Measurements from ENCODE around the gene WBP4. TPM values are rescaled to one million over a fixed set of nuclear protein-coding genes. Genes with fewer than 3 reads are reported as not detected.

WBP4 gene
- total RNA-seq, 2 donors from 2014 or later, result 7.1 to 7.5 TPM

- peak; percentile 10 to 28 for DNase-seq
Measured at GRCh38 chr13:41131660-41132511, 70.6 kb downstream of the WBP4 start.

GRCh38 chr13:41132512-41133152 lies 71.3 kb downstream of the WBP4 start, which contains the start of gene KBTBD6:
Gene KBTBD6 (minus strand): TSS chr13:41132802. CDS start chr13:41132511, 291 bp downstream.
- DNase-seq (peak; percentile 94 to 96), ATAC-seq (peak; percentile 100)
- intact Hi-C loops (cut with DNase I, micrococcal nuclease), result loop anchor here in 1 of 2 donors (2.0 kb wide), 1 partner anchor 62 kb away; the partner anchor contains the start of gene KBTBD7

More at GRCh38 chr13:41131660-41132511, 70.6 kb downstream of the WBP4 start:
- ATAC-seq, result peak; percentile 27
- intact Hi-C loops (cut with DNase I, micrococcal nuclease), result loop anchor here in 1 of 2 donors (2.0 kb wide), 1 partner anchor 63 kb away; the partner anchor contains the start of gene KBTBD7

Small RNA genes within 50 kb of the gene (microRNA-seq; reads per million reads assigned to microRNA genes)
- gene MIR3168, result 0 reads per million in 2 donors

Other genes starting within 250 kb of the WBP4 start
- 100 to 1,000 TPM in 1 of 2 donors, 10 to 100 TPM in 1; 93.5 to 104 TPM for gene ELF1, start 42.2 kb upstream of the WBP4 start, total RNA-seq
- gene KBTBD6, start 71.3 kb downstream of the WBP4 start, total RNA-seq, result 1 to 10 TPM; 3.3 to 3.7 TPM
- 1 to 10 TPM; 5.5 to 6.5 TPM for gene KBTBD7, start 133.1 kb downstream of the WBP4 start, total RNA-seq
- 10 to 100 TPM; 11.4 to 14.9 TPM for gene MTRF1, start 202.1 kb downstream of the WBP4 start, total RNA-seq
- 10 to 100 TPM; 11.1 to 12.6 TPM for gene NAA16, start 249.8 kb downstream of the WBP4 start, total RNA-seq